Effector memory CD4-positive, alpha-beta T cell (primary cell): Measurements from ENCODE around the gene PDXDC1.
"Not testable (repeated sequence)": the region's sequence is repeated elsewhere in the genome, so short reads cannot be mapped to it uniquely, and the experiment has no call there.

Experiments used
- DNase-seq, 3 donors: peaks; one replicate each; pipeline ENCODE4 v3.0.0-alpha.2; 2020
- H3K27ac ChIP-seq: 2 replicates; pipeline ENCODE4 v1.7.0; 2013; ENCODE audit warnings: mild to moderate bottlenecking, low read length, moderate library complexity; ENCODE audit not compliant: insufficient read depth, poor library complexity, severe bottlenecking
- H3K27me3 ChIP-seq: replicated peaks from 2 replicates; pipeline ENCODE4 v1.7.0; 2013; ENCODE audit warnings: mild to moderate bottlenecking, low read length; ENCODE audit not compliant: insufficient read depth, control insufficient read depth, poor library complexity, severe bottlenecking
- H3K36me3 ChIP-seq: 2 replicates; pipeline ENCODE4 v1.7.0; 2013; ENCODE audit warnings: mild to moderate bottlenecking, low read length, moderate library complexity; ENCODE audit not compliant: control insufficient read depth, insufficient read depth
- H3K4me1 ChIP-seq: 2 replicates; pipeline ENCODE4 v1.7.0; 2013; ENCODE audit warnings: low read length, mild to moderate bottlenecking; ENCODE audit not compliant: control insufficient read depth, insufficient read depth, poor library complexity, severe bottlenecking
- H3K4me3 ChIP-seq: 2 replicates; pipeline ENCODE4 v1.7.0; 2013; ENCODE audit warnings: low read length, low read depth, mild to moderate bottlenecking; ENCODE audit not compliant: insufficient read depth, poor library complexity, severe bottlenecking
- H3K9me3 ChIP-seq: 2 replicates; pipeline ENCODE4 v1.7.0; 2013; ENCODE audit warnings: mild to moderate bottlenecking, low read length, moderate library complexity; ENCODE audit not compliant: control insufficient read depth

The PDXDC1 gene

GRCh38 chr16:15132719-15133428 lies 158.0 kb downstream of the PDXDC1 start:
- not testable (repeated sequence) for DNase-seq

GRCh38 chr16:15133554-15133953 lies 158.7 kb downstream of the PDXDC1 start:
- not testable (repeated sequence) for H3K4me1 ChIP-seq, DNase-seq, H3K9me3 ChIP-seq, H3K27ac ChIP-seq, H3K4me3 ChIP-seq, H3K36me3 ChIP-seq, H3K27me3 ChIP-seq

More at GRCh38 chr16:15132719-15133428, 158.0 kb downstream of the PDXDC1 start:
- not testable (repeated sequence) for H3K4me3 ChIP-seq, H3K27ac ChIP-seq, H3K4me1 ChIP-seq, H3K9me3 ChIP-seq, H3K27me3 ChIP-seq, H3K36me3 ChIP-seq

GRCh38 chr16:15134752-15135482 lies 160.1 kb downstream of the PDXDC1 start:
- not testable (repeated sequence) for H3K9me3 ChIP-seq, H3K27me3 ChIP-seq, H3K4me1 ChIP-seq, H3K4me3 ChIP-seq, H3K27ac ChIP-seq, DNase-seq, H3K36me3 ChIP-seq

- DNase-seq, result not testable (repeated sequence)
Observed at GRCh38 chr16:15135483-15136360, 160.9 kb downstream of the PDXDC1 start.

GRCh38 chr16:15137514-15137913 lies 162.7 kb downstream of the PDXDC1 start:
- not testable (repeated sequence) for H3K4me1 ChIP-seq, H3K27me3 ChIP-seq

More at GRCh38 chr16:15135483-15136360, 160.9 kb downstream of the PDXDC1 start:
- not testable (repeated sequence) for H3K36me3 ChIP-seq, H3K9me3 ChIP-seq, H3K4me1 ChIP-seq, H3K4me3 ChIP-seq, H3K27me3 ChIP-seq, H3K27ac ChIP-seq

GRCh38 chr16:15140444-15141365 lies 165.9 kb downstream of the PDXDC1 start:
- not testable (repeated sequence) for H3K27me3 ChIP-seq, DNase-seq, H3K27ac ChIP-seq, H3K36me3 ChIP-seq, H3K4me1 ChIP-seq, H3K9me3 ChIP-seq, H3K4me3 ChIP-seq

More at GRCh38 chr16:15137514-15137913, 162.7 kb downstream of the PDXDC1 start:
- not testable (repeated sequence) for H3K36me3 ChIP-seq, H3K4me3 ChIP-seq, H3K9me3 ChIP-seq, H3K27ac ChIP-seq, DNase-seq

- no peak for DNase-seq
- H3K4me1 ChIP-seq, result no peaks in the 10 kb centered on the region
Observed at GRCh38 chr16:15141586-15141985, 166.8 kb downstream of the PDXDC1 start.

GRCh38 chr16:15142107-15142890 lies 167.5 kb downstream of the PDXDC1 start:
- not testable (repeated sequence) for DNase-seq, H3K36me3 ChIP-seq, H3K27me3 ChIP-seq, H3K9me3 ChIP-seq, H3K4me1 ChIP-seq, H3K27ac ChIP-seq, H3K4me3 ChIP-seq

More at GRCh38 chr16:15141586-15141985, 166.8 kb downstream of the PDXDC1 start:
- Histone ChIP-seq H3K9me3 (no peaks in the 10 kb centered on the region), H3K36me3 (no peaks in the 10 kb centered on the region), H3K27ac (no peak overlapping the region), H3K27me3 (no peaks in the 10 kb centered on the region), H3K4me3 (no peak overlapping the region)
